Endothelial cell of umbilical vein (primary cell): Measurements from ENCODE around the gene TAF11L13. TPM values are rescaled to one million over a fixed set of nuclear protein-coding genes. Genes with fewer than 3 reads are reported as not detected.

ENCODE experiments used
- BruUV-seq: library from RNA; stranded (reverse); fragments of 400-500 nt; replicated peaks from 2 replicates; lab custom pipeline; 2021; lab: Mats Ljungman, UMichigan
- CTCF ChIA-PET: fragments of 300-600, 350-600 bp; sonication (Branson Sonifier 250); formaldehyde crosslinking; loops from one replicate; lab custom pipeline; 2021; ENCODE audit warnings: antibody characterized with exemption, inconsistent platforms; lab: Charles Lee
- POLR2A ChIA-PET: fragments of 300-600, 350-600 bp; sonication (Branson Sonifier 250); formaldehyde crosslinking; loops from one replicate; lab custom pipeline; 2021; ENCODE audit warnings: antibody characterized with exemption, inconsistent platforms; lab: Charles Lee
- DNase-seq: peaks from one replicate; pipeline ENCODE4 v3.0.0-alpha.2; 2011; ENCODE audit warnings: low read depth, low spot score
- FAIRE-seq: peaks from 2 replicates; lab custom pipeline; 2011; peaks lifted over from hg19 to GRCh38; lab: Jason Lieb, UNC
- H2AFZ ChIP-seq: 2 replicates; pipeline ENCODE4 v1.6.0; 2012; ENCODE audit warnings: low read depth, low read length, control low read depth, inconsistent platforms
- H3K27ac ChIP-seq: 2 replicates; pipeline ENCODE4 v1.5.1; 2011; ENCODE audit warnings: low read depth, mild to moderate bottlenecking, control low read depth, low read length, moderate library complexity; ENCODE audit not compliant: insufficient read depth
- H3K27me3 ChIP-seq, 2 experiments: 2 replicates each; pipeline versions ENCODE4 v1.6.0 to v1.6.1; 2011; ENCODE audit warnings: low read length in 2 of 2, mixed read lengths in 1 of 2; ENCODE audit not compliant: control insufficient read depth in 2 of 2, insufficient read depth in 2 of 2
- H3K36me3 ChIP-seq, 2 experiments: 2 replicates in 1 of 2; 3 replicates in 1 of 2; pipeline ENCODE4 v1.5.1; 2011; ENCODE audit warnings: low read length in 2 of 2, mild to moderate bottlenecking in 1 of 2, moderate library complexity in 1 of 2; ENCODE audit not compliant: control insufficient read depth in 2 of 2, insufficient read depth in 2 of 2; ENCODE audit errors: extremely low read depth in 1 of 2
- H3K4me1 ChIP-seq: 3 replicates; pipeline ENCODE4 v1.5.1; 2011; ENCODE audit warnings: mild to moderate bottlenecking, low read length; ENCODE audit not compliant: control insufficient read depth, insufficient read depth; ENCODE audit errors: extremely low read depth
- H3K4me2 ChIP-seq: 2 replicates; pipeline ENCODE4 v1.6.1; 2011; ENCODE audit warnings: low read length, control low read depth, mixed read lengths; ENCODE audit not compliant: insufficient read depth
- H3K4me3 ChIP-seq, 3 experiments: fragments of 200-600 bp in 1 of 3; sonication (generic), shearing (Covaris generic) in 1 of 3; replicated peaks in 1 of 3; 2 replicates each; pipeline ENCODE4 v1.5.1; 2011 to 2016; ENCODE audit warnings: control low read depth in 3 of 3, low read length in 3 of 3, mild to moderate bottlenecking in 2 of 3, inconsistent platforms in 1 of 3, low read depth in 1 of 3, moderate library complexity in 1 of 3; ENCODE audit not compliant: insufficient read depth in 1 of 3
- H3K79me2 ChIP-seq: 2 replicates; pipeline ENCODE4 v1.6.0; 2012; ENCODE audit warnings: low read length, inconsistent platforms; ENCODE audit not compliant: control insufficient read depth, insufficient read depth
- H3K9ac ChIP-seq: replicated peaks from 2 replicates; pipeline ENCODE3; 2011; ENCODE audit warnings: low read length, control low read depth; ENCODE audit not compliant: insufficient read depth; ENCODE audit errors: extremely low read depth
- H3K9me1 ChIP-seq: replicated peaks from 3 replicates; pipeline ENCODE4 v1.6.0; 2011; ENCODE audit warnings: mild to moderate bottlenecking, low read length; ENCODE audit not compliant: control insufficient read depth, insufficient read depth; ENCODE audit errors: extremely low read depth
- H3K9me3 ChIP-seq: replicated peaks from 2 replicates; pipeline ENCODE4 v1.5.1; 2012; ENCODE audit warnings: low read length, inconsistent platforms; ENCODE audit not compliant: control insufficient read depth, insufficient read depth
- H4K20me1 ChIP-seq: replicated peaks from 2 replicates; pipeline ENCODE3; 2011; ENCODE audit warnings: mild to moderate bottlenecking, low read length; ENCODE audit not compliant: control insufficient read depth, insufficient read depth; ENCODE audit errors: extremely low read depth
- EZH2 ChIP-seq: IDR thresholded peaks from 2 replicates; pipeline ENCODE4 v1.6.1; 2012; ENCODE audit warnings: borderline replicate concordance, low read depth, mild to moderate bottlenecking, moderate library complexity, low read length, inconsistent platforms; ENCODE audit not compliant: severe bottlenecking
- FOS ChIP-seq: IDR thresholded peaks from 2 replicates; pipeline ENCODE4 v1.6.1; 2011; ENCODE audit warnings: mild to moderate bottlenecking, low read length, moderate library complexity, borderline replicate concordance; ENCODE audit not compliant: insufficient read depth
- GATA2 ChIP-seq: IDR thresholded peaks from 2 replicates; pipeline ENCODE4 v1.7.0; 2011; ENCODE audit warnings: low read depth, mild to moderate bottlenecking, moderate library complexity, mixed read lengths, low read length; ENCODE audit not compliant: insufficient read length, insufficient read depth
- JUN ChIP-seq: IDR thresholded peaks from 2 replicates; pipeline ENCODE4 v1.6.1; 2011; ENCODE audit warnings: borderline replicate concordance, low read depth; ENCODE audit not compliant: insufficient read length, insufficient read depth
- MAX ChIP-seq: IDR thresholded peaks from 2 replicates; pipeline ENCODE4 v1.6.1; 2011; ENCODE audit not compliant: insufficient read depth, insufficient read length
- MYC ChIP-seq: IDR thresholded peaks from one replicate; pipeline ENCODE4 v1.6.1; 2011; ENCODE audit warnings: mild to moderate bottlenecking, low read depth, low read length
- POLR2A ChIP-seq: IDR thresholded peaks from 2 replicates; pipeline ENCODE4 v1.6.1; 2012; ENCODE audit warnings: low read depth, mild to moderate bottlenecking, control low read depth, low read length
- POLR2AphosphoS5 ChIP-seq: IDR thresholded peaks from 2 replicates; pipeline ENCODE4 v1.6.1; 2012; ENCODE audit warnings: low read depth, mild to moderate bottlenecking, control low read depth, low read length, moderate library complexity; ENCODE audit not compliant: insufficient read depth
- dilution Hi-C: fragments of 300-500 bp; cut with MboI; formaldehyde crosslinking; loops from one replicate; pipeline ENCODE4 v1.15.0; 2019; ENCODE audit warnings: low sequenced_read_pairs; ENCODE audit not compliant: extremely low pct_ligation_motif_present
- intact Hi-C: fragments of 100-400 bp; cut with micrococcal nuclease; formaldehyde crosslinking; loops from one replicate; pipeline ENCODE4 v1.10.0; 2022
- polyA plus RNA-seq, 4 experiments: library from polyadenylated mRNA; depleted of rRNA in 3 of 4; stranded (reverse) in 3 of 4; unstranded in 1 of 4; fragments of >200 nt; gene quantifications; 2 replicates each; pipeline versions ENCODE4 v1.2.1 to v1.2.3, GENCODE V29; 2011 to 2012; ENCODE audit warnings: missing spikeins in 1 of 4
- total RNA-seq: library from RNA; stranded (reverse); gene quantifications from 2 replicates; pipeline ENCODE4 v1.2.3, GENCODE V29; 2021
- TF ChIP-seq, protein P1 (sequence below), 2 donors: IDR thresholded peaks; 1 replicate in 1 of 2; 2 replicates in 1 of 2; pipeline ENCODE4 v1.5.1; 2011; ENCODE audit warnings: low read length in 2 of 2, mild to moderate bottlenecking in 2 of 2, moderate library complexity in 2 of 2, control low read depth in 1 of 2, inconsistent platforms in 1 of 2, low read depth in 1 of 2; ENCODE audit not compliant: insufficient read depth in 1 of 2; ENCODE audit errors: extremely low read depth in 1 of 2

TAF11L13 gene
- total and polyA plus RNA-seq, 2 donors (not counting 3 experiments of a cell fraction or from before 2014, with no cell fraction given), result not detected

DNA sequence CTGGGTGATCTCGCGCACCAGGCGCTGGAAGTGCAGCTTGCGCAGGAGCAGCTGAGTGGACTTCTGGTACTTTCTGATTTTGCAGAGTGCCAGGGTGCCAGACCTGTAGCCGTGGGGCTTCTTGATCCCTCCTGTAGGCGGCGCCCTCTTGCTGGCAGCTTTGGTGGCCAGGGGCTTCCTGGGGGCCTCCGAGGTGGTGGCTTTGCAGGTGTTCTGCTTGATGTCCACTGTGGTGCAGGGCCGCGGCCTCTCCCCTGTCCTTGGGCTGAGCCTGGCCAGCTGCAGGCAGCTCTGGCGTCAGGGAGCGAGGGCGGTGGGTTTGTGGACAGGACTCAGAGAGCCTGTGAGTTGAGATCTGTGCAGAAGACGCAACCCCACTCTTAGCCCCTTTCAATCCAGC is 38.5 kb downstream of the TAF11L13 start:
- no peaks in the 10 kb centered on the region for H3K27me3 ChIP-seq
- no peak for FAIRE-seq
- CTCF ChIA-PET, result no interaction called here
- H3K4me2 ChIP-seq, result no peak overlapping the region
- no peaks in the 10 kb centered on the region for H3K79me2 ChIP-seq
- H3K27ac ChIP-seq, result no peak overlapping the region
- no peak overlapping the region for H3K4me3 ChIP-seq
- DNase-seq, result no peak
- no peaks in the 10 kb centered on the region for H3K4me1 ChIP-seq
- no peak overlapping the region for H2AFZ ChIP-seq
- no peaks in the 10 kb centered on the region for H3K36me3 ChIP-seq
- TF ChIP-seq EZH2 (no peak), FOS (no peak), JUN (no peak), MAX (no peak), GATA2 (no peak), POLR2AphosphoS5 (no peak), POLR2A (no peak), MYC (no peak)
- TF ChIP-seq, protein P1, sequence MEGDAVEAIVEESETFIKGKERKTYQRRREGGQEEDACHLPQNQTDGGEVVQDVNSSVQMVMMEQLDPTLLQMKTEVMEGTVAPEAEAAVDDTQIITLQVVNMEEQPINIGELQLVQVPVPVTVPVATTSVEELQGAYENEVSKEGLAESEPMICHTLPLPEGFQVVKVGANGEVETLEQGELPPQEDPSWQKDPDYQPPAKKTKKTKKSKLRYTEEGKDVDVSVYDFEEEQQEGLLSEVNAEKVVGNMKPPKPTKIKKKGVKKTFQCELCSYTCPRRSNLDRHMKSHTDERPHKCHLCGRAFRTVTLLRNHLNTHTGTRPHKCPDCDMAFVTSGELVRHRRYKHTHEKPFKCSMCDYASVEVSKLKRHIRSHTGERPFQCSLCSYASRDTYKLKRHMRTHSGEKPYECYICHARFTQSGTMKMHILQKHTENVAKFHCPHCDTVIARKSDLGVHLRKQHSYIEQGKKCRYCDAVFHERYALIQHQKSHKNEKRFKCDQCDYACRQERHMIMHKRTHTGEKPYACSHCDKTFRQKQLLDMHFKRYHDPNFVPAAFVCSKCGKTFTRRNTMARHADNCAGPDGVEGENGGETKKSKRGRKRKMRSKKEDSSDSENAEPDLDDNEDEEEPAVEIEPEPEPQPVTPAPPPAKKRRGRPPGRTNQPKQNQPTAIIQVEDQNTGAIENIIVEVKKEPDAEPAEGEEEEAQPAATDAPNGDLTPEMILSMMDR (IDR thresholded peaks at IDR 0.05; ENCODE audit: extremely low read depth in 1 of 2, insufficient read depth in 1 of 2, low read depth in 1 of 2, low read length in 2 of 2), result no peak
- POLR2A ChIA-PET, result no interaction called here
- BruUV-seq, result no TSS peak
- dilution Hi-C loops, result no loop called here
- no peak overlapping the region for H3K9ac ChIP-seq
- H3K9me1 ChIP-seq, result no peaks in the 10 kb centered on the region
- H3K9me3 ChIP-seq, result no peaks in the 10 kb centered on the region
- no peaks in the 10 kb centered on the region for H4K20me1 ChIP-seq
- intact Hi-C loops, result no loop called here
